MCF 10A (cell line): ENCODE measurements around the gene PLPP2. TPM values are rescaled to one million over a fixed set of nuclear protein-coding genes. Genes with fewer than 3 reads are reported as not detected.

Source experiments
- BruUV-seq: library from RNA; stranded (reverse); fragments of 400-500 nt; replicated peaks from 2 replicates; lab custom pipeline; 2021; lab: Mats Ljungman, UMichigan
- CTCF ChIA-PET: fragments of 300-600 bp; sonication (Branson Sonifier 250); formaldehyde crosslinking; extraction: SDS; loops from one replicate; lab custom pipeline; 2021; ENCODE audit warnings: antibody characterized with exemption, inconsistent platforms; lab: Yijun Ruan, JAX
- POLR2A ChIA-PET: fragments of 300-600, 350-650 bp; sonication (Branson Sonifier 250); formaldehyde crosslinking; extraction: SDS; loops from one replicate; lab custom pipeline; 2020; ENCODE audit warnings: antibody characterized with exemption, inconsistent platforms; lab: Yijun Ruan, JAX
- DNase-seq: peaks from one replicate; pipeline ENCODE4 v3.0.0-alpha.2; 2018; ENCODE audit not compliant: unreplicated experiment
- H3K27ac Mint-ChIP-seq: one replicate; pipeline ENCODE4 v1.8.0; 2022; ENCODE audit warnings: mild to moderate bottlenecking, low read depth, mixed read lengths; ENCODE audit not compliant: unreplicated experiment
- H3K27me3 Mint-ChIP-seq: one replicate; pipeline ENCODE4 v1.8.0; 2022; ENCODE audit warnings: mixed read lengths; ENCODE audit not compliant: insufficient read depth, unreplicated experiment
- H3K36me3 Mint-ChIP-seq: one replicate; pipeline ENCODE4 v1.8.0; 2022; ENCODE audit warnings: mild to moderate bottlenecking, moderate library complexity, mixed read lengths; ENCODE audit not compliant: insufficient read depth, unreplicated experiment
- H3K4me1 Mint-ChIP-seq: one replicate; pipeline ENCODE4 v1.8.0; 2022; ENCODE audit warnings: mixed read lengths; ENCODE audit not compliant: insufficient read depth, unreplicated experiment
- H3K4me3 Mint-ChIP-seq: one replicate; pipeline ENCODE4 v1.8.0; 2022; ENCODE audit warnings: mild to moderate bottlenecking, moderate library complexity, mixed read lengths; ENCODE audit not compliant: unreplicated experiment
- H3K9me3 Mint-ChIP-seq: one replicate; pipeline ENCODE4 v1.8.0; 2022; ENCODE audit warnings: mixed read lengths; ENCODE audit not compliant: unreplicated experiment
- CTCF ChIP-seq: fragments of 200-600 bp; IDR thresholded peaks from one replicate; pipeline ENCODE4 v1.8.0; 2022; ENCODE audit warnings: antibody characterized with exemption, mild to moderate bottlenecking; ENCODE audit not compliant: unreplicated experiment
- intact Hi-C: fragments of 100-400 bp; cut with micrococcal nuclease; formaldehyde crosslinking; loops from 2 replicates; pipeline ENCODE4 v1.14.1; 2022
- total RNA-seq: library from RNA; stranded (reverse); gene quantifications from 2 replicates; pipeline ENCODE4 v1.2.3, GENCODE V29; 2022

PLPP2 gene
- total RNA-seq, 1 experiment from 2014 or later: 5.4 TPM

GRCh38 chr19:338421-338820 lies 47.2 kb upstream of the PLPP2 start:
- no peak overlapping the region for H3K4me3 Mint-ChIP-seq
- no TSS peak for BruUV-seq
- no peak for DNase-seq
- no peak for TF ChIP-seq CTCF
- CTCF ChIA-PET: no interaction called here
- no peaks in the 10 kb centered on the region for H3K9me3 Mint-ChIP-seq
- H3K4me1 Mint-ChIP-seq: peaks cover 35% of the 10 kb centered on the region
- intact Hi-C loops: no loop called here
- POLR2A ChIA-PET: no interaction called here
- no peaks in the 10 kb centered on the region for H3K27me3 Mint-ChIP-seq
- no peak overlapping the region for H3K27ac Mint-ChIP-seq
- peaks cover 27% of the 10 kb centered on the region for H3K36me3 Mint-ChIP-seq

GRCh38 chr19:336067-336614 lies 44.9 kb upstream of the PLPP2 start:
- CTCF ChIA-PET: no interaction called here
- no peak overlapping the region for H3K4me3 Mint-ChIP-seq
- H3K27me3 Mint-ChIP-seq: no peaks in the 10 kb centered on the region
- peaks cover 18% of the 10 kb centered on the region for H3K4me1 Mint-ChIP-seq
- no peak overlapping the region for H3K27ac Mint-ChIP-seq
- intact Hi-C loops: no loop called here
- H3K9me3 Mint-ChIP-seq: no peaks in the 10 kb centered on the region
- peaks cover 45% of the 10 kb centered on the region for H3K36me3 Mint-ChIP-seq
- no peak for TF ChIP-seq CTCF
- POLR2A ChIA-PET: no interaction called here
- no TSS peak for BruUV-seq
- DNase-seq: no peak

- no peaks in the 10 kb centered on the region for H3K9me3 Mint-ChIP-seq
- H3K4me1 Mint-ChIP-seq: peaks cover 13% of the 10 kb centered on the region
- DNase-seq: no peak
- no peaks in the 10 kb centered on the region for H3K27me3 Mint-ChIP-seq
- peaks cover 50% of the 10 kb centered on the region for H3K36me3 Mint-ChIP-seq
- BruUV-seq: no TSS peak
- CTCF ChIA-PET: no interaction called here
- POLR2A ChIA-PET: interaction anchor here (0.6 kb wide), 1 partner anchor 7 kb away, joined by 3 read pairs; no protein-coding TSS in a partner anchor
- TF ChIP-seq CTCF: no peak
- no peak overlapping the region for H3K27ac Mint-ChIP-seq
- H3K4me3 Mint-ChIP-seq: no peak overlapping the region
- intact Hi-C loops: no loop called here
These were observed 44.4 kb upstream of the PLPP2 start for GRCh38 chr19:335486-336066.

GRCh38 chr19:335072-335471 lies 43.9 kb upstream of the PLPP2 start:
- DNase-seq: no peak
- TF ChIP-seq CTCF: no peak
- peaks cover 11% of the 10 kb centered on the region for H3K4me1 Mint-ChIP-seq
- H3K4me3 Mint-ChIP-seq: no peak overlapping the region
- BruUV-seq: no TSS peak
- ChIA-PET CTCF (no interaction called here), POLR2A (interaction anchor here (0.6 kb wide), 1 partner anchor 8 kb away, joined by 3 read pairs; no protein-coding TSS in a partner anchor)
- intact Hi-C loops: no loop called here
- peaks cover 55% of the 10 kb centered on the region for H3K36me3 Mint-ChIP-seq
- no peak overlapping the region for H3K27ac Mint-ChIP-seq
- no peaks in the 10 kb centered on the region for H3K27me3 Mint-ChIP-seq
- H3K9me3 Mint-ChIP-seq: no peaks in the 10 kb centered on the region
